AG04450 (cell line): ENCODE results near the gene DOCK8. TPM values are rescaled to one million over a fixed set of nuclear protein-coding genes. Genes with fewer than 3 reads are reported as not detected.

ENCODE experiments used
- CTCF ChIA-PET: fragments of 300-600, 350-600 bp; formaldehyde crosslinking; extraction: SDS; loops from one replicate; lab custom pipeline; 2022; ENCODE audit warnings: antibody characterized with exemption, inconsistent platforms; lab: Charles Lee
- POLR2A ChIA-PET: fragments of 350-600 bp; formaldehyde crosslinking; extraction: SDS; loops from one replicate; lab custom pipeline; 2021; ENCODE audit warnings: antibody characterized with exemption, inconsistent platforms; lab: Yijun Ruan, JAX
- DNase-seq: peaks from one replicate; pipeline ENCODE4 v3.0.0-alpha.2; 2011; ENCODE audit warnings: low read depth, low spot score
- H3K27ac ChIP-seq: one replicate; pipeline ENCODE4 v1.5.1; 2012; ENCODE audit warnings: low read depth, low read length, control low read depth
- H3K27me3 ChIP-seq: one replicate; pipeline ENCODE4 v1.6.0; 2012; ENCODE audit warnings: low read length; ENCODE audit not compliant: control insufficient read depth, insufficient read depth
- H3K4me3 ChIP-seq: 2 replicates; pipeline ENCODE4 v1.5.1; 2011; ENCODE audit warnings: mild to moderate bottlenecking, low read depth, low read length, control low read depth
- H3K9me3 ChIP-seq: 2 replicates; pipeline ENCODE4 v1.5.1; 2012; ENCODE audit warnings: low read length; ENCODE audit not compliant: control insufficient read depth, insufficient read depth
- CTCF ChIP-seq: IDR thresholded peaks from 2 replicates; pipeline ENCODE4 v1.5.1; 2011; ENCODE audit warnings: low read depth, low read length, control low read depth, inconsistent platforms
- polyA plus RNA-seq: library from polyadenylated mRNA; depleted of rRNA; stranded (reverse); fragments of >200 nt; gene quantifications from 2 replicates; pipeline ENCODE4 v1.2.3, GENCODE V29; 2011

DOCK8 gene
- polyA plus RNA-seq, 1 experiment = not detected

- CTCF ChIA-PET = no interaction called here
Observed at GRCh38 chr9:328453-328852, 113.8 kb downstream of the DOCK8 start.

GRCh38 chr9:331197-331596, 116.5 kb downstream of the DOCK8 start:
- no peak overlapping the region for H3K27ac ChIP-seq
- ChIA-PET POLR2A (no interaction called here), CTCF (no interaction called here)
- no peaks in the 10 kb centered on the region for H3K9me3 ChIP-seq
- DNase-seq = no peak
- no peak overlapping the region for H3K4me3 ChIP-seq
- H3K27me3 ChIP-seq = no peaks in the 10 kb centered on the region
- TF ChIP-seq CTCF = no peak

More at GRCh38 chr9:328453-328852, 113.8 kb downstream of the DOCK8 start:
- POLR2A ChIA-PET = no interaction called here
- Histone ChIP-seq H3K9me3 (no peaks in the 10 kb centered on the region), H3K27me3 (no peaks in the 10 kb centered on the region), H3K27ac (no peak overlapping the region), H3K4me3 (no peak overlapping the region)
- TF ChIP-seq CTCF = no peak
- no peak for DNase-seq

GRCh38 chr9:335373-335772, 120.7 kb downstream of the DOCK8 start:
- DNase-seq = no peak
- Histone ChIP-seq H3K4me3 (no peak overlapping the region), H3K27me3 (no peaks in the 10 kb centered on the region), H3K27ac (no peak overlapping the region), H3K9me3 (no peaks in the 10 kb centered on the region)
- ChIA-PET CTCF (interaction anchor here (1.3 kb wide), 1 partner anchor 12 kb away, joined by 3 read pairs; no protein-coding TSS in a partner anchor), POLR2A (no interaction called here)
- TF ChIP-seq CTCF = no peak

DNA sequence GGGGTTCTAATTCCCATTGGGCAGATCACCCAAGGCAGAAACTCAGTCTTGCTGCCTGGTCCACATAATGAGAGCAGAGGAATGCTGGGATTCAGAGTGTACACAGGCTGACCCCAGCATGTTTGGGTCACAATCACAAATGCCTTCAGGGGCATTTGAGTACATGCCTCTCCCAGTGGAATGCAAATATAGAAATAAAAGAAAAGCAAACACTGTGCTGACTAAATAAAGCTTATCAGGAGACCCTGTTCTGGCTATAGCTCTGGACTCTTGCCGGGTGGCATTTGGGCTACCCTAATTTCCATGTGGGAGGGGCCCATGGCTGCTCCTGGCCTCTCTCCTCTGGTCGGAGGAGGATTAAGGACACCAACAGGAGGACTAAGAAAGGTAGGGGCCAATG, 121.4 kb downstream of the DOCK8 start:
- DNase-seq = no peak
- CTCF ChIA-PET = interaction anchor here (1.3 kb wide), 1 partner anchor 11 kb away, joined by 3 read pairs; no protein-coding TSS in a partner anchor

GRCh38 chr9:338602-339001, 123.9 kb downstream of the DOCK8 start:
- ChIA-PET POLR2A (no interaction called here), CTCF (no interaction called here)
- no peak overlapping the region for H3K4me3 ChIP-seq

More for the DNA sequence above, 121.4 kb downstream of the DOCK8 start:
- POLR2A ChIA-PET = no interaction called here
- TF ChIP-seq CTCF = no peak
- Histone ChIP-seq H3K27me3 (no peaks in the 10 kb centered on the region), H3K4me3 (no peak overlapping the region), H3K9me3 (no peaks in the 10 kb centered on the region), H3K27ac (no peak overlapping the region)

More at GRCh38 chr9:338602-339001, 123.9 kb downstream of the DOCK8 start:
- no peak for TF ChIP-seq CTCF
- no peak for DNase-seq
- Histone ChIP-seq H3K9me3 (no peaks in the 10 kb centered on the region), H3K27ac (no peak overlapping the region), H3K27me3 (no peaks in the 10 kb centered on the region)
